K562 (cell line): ENCODE results near the gene ZBTB46. TPM values are rescaled to one million over a fixed set of nuclear protein-coding genes. Genes with fewer than 3 reads are reported as not detected.

Source experiments
- ATAC-seq: fragments of 200-7000 bp; cut with Tn5 transposase; 3 replicates; pipeline ENCODE4 v1.9.1; 2020; ENCODE audit warnings: moderate library complexity
- BruUV-seq: library from RNA; stranded (reverse); fragments of 400-500 nt; replicated peaks from 2 replicates; lab custom pipeline; 2021; lab: Mats Ljungman, UMichigan
- CTCF ChIA-PET: fragments of 300-600 bp; formaldehyde crosslinking; extraction: SDS; loops from one replicate; lab custom pipeline; 2021; ENCODE audit warnings: low intra/inter-chr PET ratio; lab: Yijun Ruan, JAX
- POLR2A ChIA-PET: fragments of 300-600, 350-650 bp; sonication (Branson Sonifier 250); formaldehyde crosslinking; extraction: SDS; loops from one replicate; lab custom pipeline; 2021; ENCODE audit warnings: antibody characterized with exemption, inconsistent platforms; lab: Yijun Ruan, JAX
- DNase-seq, 4 experiments: peaks; one replicate each; pipeline versions ENCODE4 v3.0.0 to v3.0.0-alpha.2; 2011 to 2018; ENCODE audit warnings: low spot score in 3 of 4, mixed read lengths in 3 of 4; ENCODE audit errors: extremely low read depth in 1 of 4
- FAIRE-seq: peaks from 2 replicates; lab custom pipeline; 2011; peaks lifted over from hg19 to GRCh38; lab: Jason Lieb, UNC
- H2AFZ ChIP-seq: 2 replicates; pipeline ENCODE4 v1.6.0; 2011; ENCODE audit warnings: low read depth, low read length, control low read depth, inconsistent platforms
- H3K27ac ChIP-seq: fragments of 200-600 bp; 3 replicates; pipeline ENCODE4 v1.8.0; 2011; ENCODE audit warnings: low read depth, mild to moderate bottlenecking, control low read depth, inconsistent platforms, low read length, moderate library complexity, mixed read lengths; ENCODE audit errors: extremely low read depth
- H3K27me3 ChIP-seq, 2 experiments: fragments of 300-600 bp in 1 of 2; 2 replicates in 1 of 2; 3 replicates in 1 of 2; pipeline versions ENCODE4 v1.6.0 to v1.8.0; 2011; ENCODE audit warnings: inconsistent platforms in 2 of 2, low read length in 2 of 2, mild to moderate bottlenecking in 1 of 2, mixed read lengths in 1 of 2, moderate library complexity in 1 of 2; ENCODE audit not compliant: control insufficient read depth in 2 of 2, insufficient read depth in 2 of 2
- H3K36me3 ChIP-seq: fragments of 300-600 bp; 3 replicates; pipeline ENCODE4 v1.8.0; 2011; ENCODE audit warnings: mild to moderate bottlenecking, low read length, inconsistent platforms; ENCODE audit not compliant: control insufficient read depth, insufficient read depth
- H3K4me1 ChIP-seq, 2 experiments: fragments of 200-600 bp in 1 of 2; replicated peaks in 1 of 2; 2 replicates in 1 of 2; 3 replicates in 1 of 2; pipeline versions ENCODE4 v1.5.1 to v1.8.0; 2011; ENCODE audit warnings: inconsistent platforms in 2 of 2, low read length in 2 of 2, mild to moderate bottlenecking in 1 of 2, mixed read lengths in 1 of 2, moderate library complexity in 1 of 2; ENCODE audit not compliant: control insufficient read depth in 2 of 2, insufficient read depth in 2 of 2
- H3K4me2 ChIP-seq: 2 replicates; pipeline ENCODE4 v1.6.1; 2011; ENCODE audit warnings: low read length, control low read depth, inconsistent platforms, mixed read lengths; ENCODE audit not compliant: insufficient read depth
- H3K4me3 ChIP-seq: fragments of 200-600 bp; sonication (generic), shearing (Covaris generic); 2 replicates; pipeline ENCODE4 v1.5.1; 2016; ENCODE audit warnings: control low read depth, inconsistent platforms
- H3K79me2 ChIP-seq: fragments of 200-600 bp; 3 replicates; pipeline ENCODE4 v1.8.0; 2011; ENCODE audit warnings: low read length, inconsistent platforms; ENCODE audit not compliant: control insufficient read depth, insufficient read depth
- H3K9ac ChIP-seq, 2 experiments: 2 replicates each; pipeline versions ENCODE4 v1.6.0 to v1.6.1; 2011; ENCODE audit warnings: low read depth in 2 of 2, low read length in 2 of 2, control low read depth in 1 of 2, inconsistent platforms in 1 of 2, mild to moderate bottlenecking in 1 of 2, mixed read lengths in 1 of 2; ENCODE audit not compliant: insufficient read depth in 1 of 2
- H3K9me1 ChIP-seq: one replicate; pipeline ENCODE4 v1.6.0; 2011; ENCODE audit warnings: inconsistent platforms, mild to moderate bottlenecking, low read length, moderate library complexity; ENCODE audit not compliant: control insufficient read depth, insufficient read depth
- H3K9me3 ChIP-seq: replicated peaks from 2 replicates; pipeline ENCODE4 v1.5.1; 2011; ENCODE audit warnings: low read depth, low read length, inconsistent platforms; ENCODE audit not compliant: control insufficient read depth, insufficient read depth
- H4K20me1 ChIP-seq: replicated peaks from 2 replicates; pipeline ENCODE4 v1.6.1; 2011; ENCODE audit warnings: low read length, inconsistent platforms, mixed read lengths; ENCODE audit not compliant: control insufficient read depth, insufficient read depth
- POLR2G ChIP-seq: fragments of 200-400 bp; formaldehyde crosslinking; IDR thresholded peaks from 2 replicates; pipeline ENCODE4 v1.6.1; 2017; ENCODE audit warnings: low read depth, mild to moderate bottlenecking, antibody characterized with exemption, low read length, moderate library complexity
- RBM22 ChIP-seq: fragments of 200-400 bp; formaldehyde crosslinking; IDR thresholded peaks from 2 replicates; pipeline ENCODE4 v1.6.1; 2018; ENCODE audit warnings: low read length, low read depth; ENCODE audit not compliant: poor library complexity, severe bottlenecking
- WGBS: fragments of 100-300 bp; shearing (Covaris generic); methylation state at CpG from one replicate; pipeline ENCODE4 v1.1.6; 2016; ENCODE audit warnings: low coverage, mixed read lengths; ENCODE audit not compliant: insufficient coverage; ENCODE audit errors: missing lambda C conversion rate; 5-methylcytosine and 5-hydroxymethylcytosine counted together
- in situ Hi-C: fragments of 300-500 bp; cut with MboI; formaldehyde crosslinking; loops from 4 replicates; pipeline ENCODE4 v1.15.0; 2018; ENCODE audit warnings: inconsistent platforms, mixed read lengths
- intact Hi-C: fragments of 100-400 bp; cut with micrococcal nuclease; formaldehyde crosslinking; loops from 2 replicates; pipeline ENCODE4 v1.14.2; 2022
- polyA plus RNA-seq, 8 experiments: library from polyadenylated mRNA; depleted of rRNA in 4 of 8; stranded (reverse) in 5 of 8; unstranded in 3 of 8; fragments of >200 nt; fragmentation: Nextera tagmentation in 2 of 8; fragmentation: Illumina TruSeq in 1 of 8; extraction: Ambion mirVana in 2 of 8; extraction: Trizol in 1 of 8; gene quantifications; 2 replicates each; pipeline versions ENCODE4 v1.2.1 to v1.2.3, GENCODE V29; 2011 to 2014; ENCODE audit warnings: inconsistent platforms in 1 of 8, missing spikeins in 1 of 8
- total RNA-seq, 7 experiments: library from RNA; depleted of rRNA in 6 of 7; stranded (reverse); fragments of >200 nt in 6 of 7; fragmentation: Illumina TruSeq in 2 of 7; extraction: Trizol in 2 of 7; gene quantifications; 2 replicates each; pipeline versions ENCODE4 v1.2.1 to v1.2.3, GENCODE V29; 2011 to 2021; ENCODE audit warnings: low replicate concordance in 1 of 7
- TF ChIP-seq, protein P1 (sequence below), 3 experiments: IDR thresholded peaks in 2 of 3; conservative IDR thresholded peaks in 1 of 3; 2 replicates each; pipeline ENCODE4 v1.5.1; 2011 to 2012; ENCODE audit warnings: low read length in 3 of 3, mild to moderate bottlenecking in 3 of 3, control low read depth in 2 of 3, improper control_type of control experiment in 1 of 3, inconsistent platforms in 1 of 3, low read depth in 1 of 3, mixed read lengths in 1 of 3, moderate library complexity in 1 of 3; ENCODE audit not compliant: insufficient read depth in 2 of 3
- TF ChIP-seq, protein P2 (sequence below): fragments of 200-800 bp; sonication (Bioruptor generic); IDR thresholded peaks from 2 replicates; pipeline ENCODE4 v1.6.1; 2017; ENCODE audit warnings: missing genetic modification characterization, missing compliant biosample characterization

ZBTB46 gene
- total and polyA plus RNA-seq, 9 of the 15 experiments (the other 6 are each of a cell fraction or from before 2014, with no cell fraction given), result 0.29 to 4.1 (median 1.1) TPM

DNA sequence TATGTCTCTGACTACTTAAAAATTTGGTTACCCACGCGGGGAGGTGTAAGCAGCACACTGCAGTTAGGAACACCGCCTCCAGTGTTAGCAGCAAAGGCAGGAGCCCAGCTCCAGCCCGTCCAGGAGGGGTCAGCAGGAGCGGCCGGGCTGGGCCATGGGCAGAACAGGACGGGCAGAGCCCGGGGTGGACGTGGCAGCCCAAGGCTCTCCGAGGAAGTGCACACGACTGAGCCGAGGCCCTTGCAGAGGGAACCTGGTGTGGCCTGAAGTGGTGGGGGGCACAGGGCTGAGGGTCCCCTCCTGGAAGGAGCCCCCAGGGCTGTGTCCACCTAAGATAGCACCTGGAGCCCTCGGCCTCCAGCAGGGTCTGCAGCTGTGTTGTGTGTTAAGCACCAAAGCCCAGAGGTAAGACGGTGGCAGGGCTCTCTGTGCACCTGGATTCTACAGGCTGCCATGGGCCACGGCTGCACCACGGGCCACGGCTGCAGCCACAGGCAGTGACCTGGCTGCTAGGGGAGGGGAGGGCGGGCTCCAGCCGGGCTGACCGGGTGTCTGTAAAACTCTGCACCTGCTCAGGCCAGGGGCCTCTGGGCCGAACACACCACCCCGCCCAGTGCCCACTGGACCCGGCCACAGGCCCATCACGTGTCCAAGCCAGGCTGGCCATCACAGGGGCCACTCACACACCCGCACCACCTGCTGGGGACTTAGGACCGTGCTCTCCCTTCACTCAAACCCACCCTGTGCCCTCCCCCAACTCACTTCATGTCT is 84.9 kb downstream of the ZBTB46 start (continued):
- TF ChIP-seq, protein P1, sequence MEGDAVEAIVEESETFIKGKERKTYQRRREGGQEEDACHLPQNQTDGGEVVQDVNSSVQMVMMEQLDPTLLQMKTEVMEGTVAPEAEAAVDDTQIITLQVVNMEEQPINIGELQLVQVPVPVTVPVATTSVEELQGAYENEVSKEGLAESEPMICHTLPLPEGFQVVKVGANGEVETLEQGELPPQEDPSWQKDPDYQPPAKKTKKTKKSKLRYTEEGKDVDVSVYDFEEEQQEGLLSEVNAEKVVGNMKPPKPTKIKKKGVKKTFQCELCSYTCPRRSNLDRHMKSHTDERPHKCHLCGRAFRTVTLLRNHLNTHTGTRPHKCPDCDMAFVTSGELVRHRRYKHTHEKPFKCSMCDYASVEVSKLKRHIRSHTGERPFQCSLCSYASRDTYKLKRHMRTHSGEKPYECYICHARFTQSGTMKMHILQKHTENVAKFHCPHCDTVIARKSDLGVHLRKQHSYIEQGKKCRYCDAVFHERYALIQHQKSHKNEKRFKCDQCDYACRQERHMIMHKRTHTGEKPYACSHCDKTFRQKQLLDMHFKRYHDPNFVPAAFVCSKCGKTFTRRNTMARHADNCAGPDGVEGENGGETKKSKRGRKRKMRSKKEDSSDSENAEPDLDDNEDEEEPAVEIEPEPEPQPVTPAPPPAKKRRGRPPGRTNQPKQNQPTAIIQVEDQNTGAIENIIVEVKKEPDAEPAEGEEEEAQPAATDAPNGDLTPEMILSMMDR (IDR thresholded peaks at IDR 0.05 in 2 of 3, conservative IDR thresholded peaks at IDR 0.05 in 1 of 3; ENCODE audit: insufficient read depth in 2 of 3, low read depth in 1 of 3, low read length in 3 of 3), result 0 out of 6 replicates have a peak, but pooled peaks of 1 of the 3 experiments have one; percentile 8

DNA sequence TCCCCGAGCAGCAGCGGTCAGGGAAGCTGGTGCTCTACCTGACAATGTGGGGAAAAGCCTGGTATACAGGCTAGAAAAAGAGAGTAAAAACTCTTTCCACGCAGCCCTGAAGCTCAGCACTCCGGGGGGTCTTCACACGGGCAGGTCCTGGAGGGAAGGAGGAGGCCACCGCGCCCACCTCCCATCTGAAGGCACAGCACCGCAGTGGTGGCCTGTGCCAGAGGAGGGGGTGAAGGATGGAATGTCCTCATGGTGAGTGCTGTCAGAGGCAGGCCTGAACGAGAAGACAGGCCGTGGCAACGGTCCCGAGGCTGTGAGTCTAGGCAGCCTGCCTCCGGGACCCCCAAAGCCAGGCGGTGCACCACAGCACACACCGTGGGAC is 85.6 kb downstream of the ZBTB46 start:
- H3K36me3 ChIP-seq, result peaks cover 31% of the 10 kb centered on the region; the same call in 1 of the 3 replicates
- H2AFZ ChIP-seq, result no peak overlapping the region
- TF ChIP-seq, protein P2, sequence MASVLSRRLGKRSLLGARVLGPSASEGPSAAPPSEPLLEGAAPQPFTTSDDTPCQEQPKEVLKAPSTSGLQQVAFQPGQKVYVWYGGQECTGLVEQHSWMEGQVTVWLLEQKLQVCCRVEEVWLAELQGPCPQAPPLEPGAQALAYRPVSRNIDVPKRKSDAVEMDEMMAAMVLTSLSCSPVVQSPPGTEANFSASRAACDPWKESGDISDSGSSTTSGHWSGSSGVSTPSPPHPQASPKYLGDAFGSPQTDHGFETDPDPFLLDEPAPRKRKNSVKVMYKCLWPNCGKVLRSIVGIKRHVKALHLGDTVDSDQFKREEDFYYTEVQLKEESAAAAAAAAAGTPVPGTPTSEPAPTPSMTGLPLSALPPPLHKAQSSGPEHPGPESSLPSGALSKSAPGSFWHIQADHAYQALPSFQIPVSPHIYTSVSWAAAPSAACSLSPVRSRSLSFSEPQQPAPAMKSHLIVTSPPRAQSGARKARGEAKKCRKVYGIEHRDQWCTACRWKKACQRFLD (CRISPR knock-in tag), result no peak
- TF ChIP-seq POLR2G (peak; percentile 30; the same call in 1 of the 2 replicates), RBM22 (peak; percentile 36)
- in situ Hi-C loops, result no loop called here
- no peaks in the 10 kb centered on the region for H3K27me3 ChIP-seq
- no TSS peak for BruUV-seq
- intact Hi-C loops, result no loop called here
- ATAC-seq (no peak), DNase-seq (peak in 1 of 4 experiments; percentile 13), FAIRE-seq (no peak)
- H3K27ac ChIP-seq, result no peak overlapping the region
- H3K9ac ChIP-seq, result peak overlapping the region in 1 of 2 experiments; percentile 53; a peak in 1 of 4 replicates
- CTCF ChIA-PET, result no interaction called here
- H3K9me3 ChIP-seq, result no peaks in the 10 kb centered on the region
- no peaks in the 10 kb centered on the region; the same call in 1 of the 2 replicates for H4K20me1 ChIP-seq
- POLR2A ChIA-PET, result interaction anchor here (1.4 kb wide), 1 partner anchor 41 kb away, joined by 5 read pairs; no protein-coding TSS in a partner anchor
- H3K4me2 ChIP-seq, result no peak overlapping the region
- peaks cover 8 to 73% of the 10 kb centered on the region in 2 experiments for H3K4me1 ChIP-seq
- H3K9me1 ChIP-seq, result no peaks in the 10 kb centered on the region
- peaks cover 13% of the 10 kb centered on the region; the same call in 2 of the 3 replicates for H3K79me2 ChIP-seq
- 77% methylated on average over 8 of the region's 15 CpGs for WGBS
- no peak overlapping the region for H3K4me3 ChIP-seq
